ENCODE measurements around the gene RBM41.

The RBM41 gene

GRCh38 chrX:107029752-107030151 is 88.9 kb downstream of the RBM41 start:
- no peak for DNase-seq (ENCODE audit: low read depth)

DNA sequence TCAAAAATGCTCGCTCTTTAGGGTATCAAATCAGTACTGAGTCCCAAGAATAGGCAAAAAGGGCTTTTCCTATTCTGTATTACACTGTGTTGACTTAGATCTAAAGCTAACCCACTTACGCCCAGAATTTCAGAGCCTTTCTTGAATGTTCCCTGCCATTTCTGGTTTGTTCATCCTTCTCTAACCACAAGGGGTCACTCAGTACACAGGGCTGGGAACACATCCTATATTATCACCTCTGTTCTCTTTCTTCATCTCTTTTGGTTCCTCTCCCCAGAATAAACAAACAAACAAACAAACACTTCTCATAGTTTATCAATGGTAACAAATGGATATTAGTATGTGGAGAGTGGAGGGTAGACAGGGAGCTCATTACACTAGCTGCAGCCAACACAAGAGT is 93.1 kb downstream of the RBM41 start:
- DNase-seq (ENCODE audit: low read depth) = no peak

DNA sequence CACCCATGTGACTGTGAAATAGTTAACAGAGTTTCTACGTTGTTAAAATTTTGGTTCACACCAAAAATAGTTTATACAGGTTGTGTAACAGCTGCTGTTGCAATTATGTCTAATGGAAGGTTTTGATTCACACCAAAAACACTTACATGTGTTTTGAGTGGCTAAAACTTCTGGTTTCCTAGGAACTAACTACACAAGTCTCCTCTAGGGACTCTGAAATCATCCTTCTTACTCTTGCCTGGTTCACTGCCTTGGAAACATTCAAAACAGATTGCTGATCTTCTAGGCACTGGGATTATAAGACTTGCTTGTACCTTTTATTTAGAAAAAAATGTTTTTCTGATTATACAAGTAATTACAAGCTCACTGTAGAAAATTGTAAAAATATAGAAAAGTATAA is 103.7 kb downstream of the RBM41 start:
- DNase-seq (ENCODE audit: low read depth) = no peak

Data from activated T-cell treated with anti-CD3 and anti-CD28 coated beads for 48 hours (primary cell).